GM12873 (cell line): ENCODE data around the gene SNX6.

Source experiments
- TF ChIP-seq, protein P1 (sequence below): IDR thresholded peaks from 2 replicates; pipeline ENCODE4 v1.5.1; 2012; ENCODE audit warnings: low read depth, mild to moderate bottlenecking, moderate library complexity, low read length, control low read depth; ENCODE audit not compliant: insufficient read depth; ENCODE audit errors: missing control alignments

The SNX6 gene

DNA sequence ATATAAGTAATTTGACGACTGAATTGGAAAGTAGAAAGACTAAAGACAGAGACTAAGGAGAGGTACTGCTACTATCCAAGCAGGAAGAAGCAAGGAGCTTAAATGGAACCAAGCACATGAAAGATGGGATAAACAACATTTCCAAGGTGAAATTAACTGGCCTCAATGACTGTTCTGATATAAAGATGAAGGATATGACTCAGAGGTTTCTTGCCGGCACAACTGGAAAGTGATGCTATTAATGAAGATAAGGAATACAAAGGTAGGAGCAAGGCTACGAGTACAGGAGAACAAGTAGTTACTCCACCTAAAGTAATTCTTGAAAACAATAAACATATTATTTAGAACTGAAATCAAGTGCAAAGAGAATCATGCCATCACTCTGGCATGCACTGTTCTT lies 6.4 kb downstream of the SNX6 start:
- TF ChIP-seq, protein P1, sequence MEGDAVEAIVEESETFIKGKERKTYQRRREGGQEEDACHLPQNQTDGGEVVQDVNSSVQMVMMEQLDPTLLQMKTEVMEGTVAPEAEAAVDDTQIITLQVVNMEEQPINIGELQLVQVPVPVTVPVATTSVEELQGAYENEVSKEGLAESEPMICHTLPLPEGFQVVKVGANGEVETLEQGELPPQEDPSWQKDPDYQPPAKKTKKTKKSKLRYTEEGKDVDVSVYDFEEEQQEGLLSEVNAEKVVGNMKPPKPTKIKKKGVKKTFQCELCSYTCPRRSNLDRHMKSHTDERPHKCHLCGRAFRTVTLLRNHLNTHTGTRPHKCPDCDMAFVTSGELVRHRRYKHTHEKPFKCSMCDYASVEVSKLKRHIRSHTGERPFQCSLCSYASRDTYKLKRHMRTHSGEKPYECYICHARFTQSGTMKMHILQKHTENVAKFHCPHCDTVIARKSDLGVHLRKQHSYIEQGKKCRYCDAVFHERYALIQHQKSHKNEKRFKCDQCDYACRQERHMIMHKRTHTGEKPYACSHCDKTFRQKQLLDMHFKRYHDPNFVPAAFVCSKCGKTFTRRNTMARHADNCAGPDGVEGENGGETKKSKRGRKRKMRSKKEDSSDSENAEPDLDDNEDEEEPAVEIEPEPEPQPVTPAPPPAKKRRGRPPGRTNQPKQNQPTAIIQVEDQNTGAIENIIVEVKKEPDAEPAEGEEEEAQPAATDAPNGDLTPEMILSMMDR, result no peak

DNA sequence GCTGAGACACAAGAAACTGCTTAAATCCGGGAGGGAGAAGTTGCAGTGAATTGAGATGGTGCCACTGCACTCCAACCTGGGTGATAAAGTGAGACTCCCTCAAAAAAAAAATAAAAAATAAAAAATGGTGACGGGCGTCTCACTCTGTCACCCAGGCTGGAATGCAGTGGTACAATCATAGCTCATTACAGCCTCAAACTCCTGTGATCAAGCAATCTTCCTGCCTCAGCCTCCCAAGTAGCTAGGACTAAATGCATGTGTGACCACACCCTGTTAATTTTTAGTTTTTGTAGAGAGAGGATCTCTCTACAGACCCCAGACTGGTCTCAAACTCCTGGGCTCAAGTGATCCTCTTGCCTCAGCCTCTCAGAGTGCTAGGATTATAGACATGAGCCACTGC lies 9.1 kb downstream of the SNX6 start:
- TF ChIP-seq, protein P1, result no peak

DNA sequence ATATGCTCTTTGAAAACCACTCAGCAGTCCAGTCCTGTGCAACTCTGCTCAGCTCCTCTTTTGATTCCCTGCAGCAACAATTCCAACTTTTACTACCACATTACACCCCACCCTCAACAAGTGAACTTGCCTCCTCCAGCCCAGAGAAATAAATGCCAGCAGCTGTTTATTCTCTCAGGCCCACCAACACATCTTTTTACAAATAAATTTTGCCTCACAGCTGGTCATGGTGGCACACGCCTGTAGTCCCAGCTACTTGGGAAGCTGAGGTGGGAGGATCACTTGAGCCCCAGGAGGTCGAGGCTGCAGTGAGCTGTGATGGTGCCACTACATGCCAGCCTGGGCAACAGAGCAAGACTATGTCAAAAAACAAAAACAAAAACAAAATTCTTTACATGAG lies 9.8 kb downstream of the SNX6 start:
- TF ChIP-seq, protein P1, result no peak

DNA sequence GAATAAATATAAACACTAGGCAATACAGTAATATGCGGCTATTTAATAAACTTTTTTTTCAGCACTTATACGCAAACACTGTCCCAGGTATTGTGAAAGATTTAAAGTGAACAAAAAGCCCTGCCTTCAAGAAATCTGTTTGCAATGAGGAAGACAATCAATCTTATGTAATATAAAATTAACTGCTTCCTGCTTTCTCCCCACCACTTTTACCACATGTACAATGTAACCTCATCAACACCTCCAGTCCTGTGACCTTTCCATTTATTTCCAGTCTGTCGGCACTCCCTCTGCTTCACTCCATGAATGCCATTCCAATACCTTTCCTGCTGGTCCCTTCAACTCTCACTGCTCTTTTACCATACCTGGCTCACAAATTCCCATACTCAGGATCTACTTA lies 10.5 kb downstream of the SNX6 start:
- TF ChIP-seq, protein P1, result no peak

DNA sequence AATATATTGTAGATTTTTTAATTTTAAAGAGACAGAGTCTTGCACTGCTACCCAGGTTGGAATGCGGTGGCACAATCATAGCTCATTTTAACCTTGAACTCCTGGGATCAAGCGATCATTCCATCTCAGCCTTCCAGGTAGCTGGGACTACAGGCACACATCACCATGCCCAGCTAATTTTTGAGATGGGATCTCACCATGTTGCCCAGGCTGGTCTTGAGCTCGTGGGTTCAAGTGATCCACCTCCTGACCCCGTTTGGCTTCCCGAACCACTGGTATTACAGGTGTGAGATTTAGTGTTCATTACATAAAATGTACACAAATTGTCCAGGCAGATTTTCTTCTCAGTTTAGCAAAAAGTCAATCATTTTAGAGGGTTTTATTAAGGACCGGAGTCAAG lies 13.6 kb downstream of the SNX6 start:
- TF ChIP-seq, protein P1, result no peak

DNA sequence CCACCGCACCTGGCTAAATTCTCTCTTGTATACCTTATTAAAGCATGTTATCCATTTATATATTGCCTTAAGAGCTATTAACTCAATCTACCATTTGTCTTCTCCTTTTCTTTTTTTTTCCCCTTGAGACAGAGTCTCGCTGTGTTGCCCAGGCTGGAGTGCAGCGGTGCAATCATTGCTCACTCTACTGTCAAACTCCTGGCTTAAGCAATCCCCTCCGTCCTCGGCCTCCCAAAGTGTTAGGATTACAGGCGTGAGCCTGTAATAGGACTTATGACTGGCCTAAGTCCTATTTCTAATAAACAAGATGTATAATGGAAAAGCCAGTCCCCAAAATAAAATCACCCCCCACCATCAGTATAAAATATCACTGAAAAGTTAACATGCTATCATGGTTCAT lies 14.4 kb downstream of the SNX6 start:
- TF ChIP-seq, protein P1, result no peak

DNA sequence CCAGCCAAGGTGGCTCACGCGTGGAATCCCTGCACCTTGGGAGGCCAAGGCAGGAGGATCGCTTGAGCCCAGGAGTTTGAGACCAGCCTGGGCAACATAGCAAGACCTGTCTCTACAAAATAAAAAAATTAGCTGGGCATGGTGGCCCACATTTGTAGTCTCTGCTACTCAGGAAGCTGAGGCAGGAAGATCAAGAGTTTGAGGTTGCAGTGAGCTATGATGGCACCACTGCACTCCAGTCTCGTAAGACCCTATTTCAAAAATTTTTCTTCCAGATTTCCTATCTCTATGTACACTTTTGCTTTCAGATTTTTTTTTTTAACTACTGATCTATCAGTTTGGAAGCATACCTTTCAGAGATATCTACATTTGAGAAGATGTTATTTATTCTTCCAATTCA lies 15.3 kb downstream of the SNX6 start:
- TF ChIP-seq, protein P1, result no peak
